Adipose tissue (tissue), 3 donors: ENCODE data around the gene SNX15. TPM values are rescaled to one million over a fixed set of nuclear protein-coding genes. Genes with fewer than 3 reads are reported as not detected.
"Not testable (repeated sequence)": the region's sequence is repeated elsewhere in the genome, so short reads cannot be mapped to it uniquely, and the experiment has no call there.

Experiments
- H3K27ac ChIP-seq: one replicate; pipeline ENCODE4 v1.5.1; 2013; ENCODE audit warnings: low read depth, low read length
- WGBS, 3 donors: extraction: QIAGEN DNeasy Blood & Tissue Kit; methylation state at CpG; one replicate each; pipeline ENCODE4 v1.1.7; 2013; 5-methylcytosine and 5-hydroxymethylcytosine counted together
- polyA plus RNA-seq, 3 donors: library from polyadenylated mRNA; stranded (reverse); fragments of 200-250 nt; gene quantifications; one replicate each; pipeline ENCODE4 v1.2.3, GENCODE V29; 2013
- donor health status: healthy with polysubstance abuse.
- donor health status: Bipolar disorder and iron deficiency.
- donor health status: healthy.

SNX15 gene
- polyA plus RNA-seq, 3 donors, result 14.3 to 27.7 (median 25.3) TPM

DNA sequence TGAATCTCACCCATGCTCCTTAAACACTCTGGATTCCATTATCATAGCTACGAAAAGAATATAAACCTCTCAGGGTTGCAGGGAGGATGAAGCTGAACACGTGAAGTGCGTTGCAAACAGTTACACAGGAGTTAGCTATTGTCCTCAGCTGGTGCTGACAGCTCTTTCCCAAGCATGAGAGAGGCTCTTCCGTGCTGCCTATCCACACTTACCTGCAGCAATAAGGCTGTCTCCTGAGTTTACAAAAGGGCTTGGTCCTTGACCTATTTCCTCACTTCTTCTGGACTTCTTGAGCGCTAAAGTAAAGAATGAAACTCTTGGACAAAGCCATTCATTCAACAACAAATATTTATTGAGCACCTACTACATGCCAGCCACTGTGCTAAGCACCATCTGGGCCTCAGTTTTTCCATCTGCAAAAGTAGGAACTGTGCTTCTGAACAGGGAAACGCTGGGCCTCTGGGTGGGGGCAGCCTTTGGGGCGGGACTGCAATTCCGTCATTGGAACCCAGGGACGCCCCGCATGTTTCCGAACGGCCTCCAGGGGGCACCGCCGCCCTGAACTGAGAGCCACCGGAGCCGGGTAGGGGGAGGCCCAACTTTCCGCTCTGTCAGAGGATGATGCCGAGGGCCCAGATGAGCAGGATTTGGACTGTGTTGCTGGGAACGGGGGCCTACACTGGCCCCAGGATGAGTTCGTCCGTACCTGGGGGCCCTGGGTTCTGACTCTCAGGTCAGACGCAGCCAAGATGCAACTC lies 13.9 kb upstream of the SNX15 start:
- peak overlapping the region; percentile 98 for H3K27ac ChIP-seq
- 7 to 16% (median 15%) methylated on average over 21 to 22 of the region's 22 CpGs for WGBS, 3 donors

DNA sequence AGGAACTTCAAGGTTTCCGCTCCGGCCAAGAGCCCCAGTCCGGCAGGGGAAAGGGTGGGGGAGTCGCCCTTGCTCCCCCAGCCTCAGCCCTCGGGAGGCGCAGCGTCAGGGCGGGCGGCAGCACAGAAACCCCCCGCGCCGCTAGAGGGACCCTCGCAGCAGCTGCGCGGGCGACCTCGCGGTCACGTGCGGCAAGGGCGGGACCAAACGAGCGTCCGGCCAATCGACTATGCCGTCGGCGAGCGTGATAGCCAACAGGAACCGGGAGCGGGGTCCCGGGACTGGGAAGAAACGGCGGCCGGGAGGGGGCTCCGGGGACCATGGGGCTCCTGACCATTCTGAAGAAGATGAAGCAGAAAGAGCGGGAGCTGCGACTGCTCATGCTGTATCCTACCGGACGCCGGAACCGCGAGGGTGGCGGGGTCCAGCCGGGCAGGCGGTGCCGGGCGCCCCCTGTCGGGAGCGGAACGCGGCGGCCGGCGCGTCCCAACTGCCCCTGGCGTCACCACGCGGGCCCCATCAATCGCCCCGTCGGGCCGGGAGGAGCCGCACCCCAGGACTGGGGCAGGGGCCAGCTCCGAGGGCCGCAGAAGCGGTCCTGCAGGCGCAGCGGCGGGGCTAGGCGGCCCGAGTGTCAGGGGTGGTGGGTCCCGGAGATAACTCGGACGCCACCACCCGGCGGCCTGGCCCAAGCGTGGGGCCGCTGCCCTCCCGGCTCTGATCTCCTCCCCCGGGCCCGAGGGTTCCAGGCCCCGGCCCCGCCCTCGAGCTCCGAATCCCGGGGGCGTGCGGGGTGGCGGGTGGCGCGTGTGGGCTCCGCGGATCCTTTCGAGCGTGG lies 13.1 kb upstream of the SNX15 start, which contains the start of gene ARL2:
ARL2 (plus strand) TSS at position 273 of the 838 bp plus-strand sequence; CDS start at position 321, 48 bp downstream.
- peak within 1 kb of the TSS; percentile 98 for H3K27ac ChIP-seq
- WGBS, 3 donors, result 0% methylated on average over 73 to 96 of the region's 96 CpGs

DNA sequence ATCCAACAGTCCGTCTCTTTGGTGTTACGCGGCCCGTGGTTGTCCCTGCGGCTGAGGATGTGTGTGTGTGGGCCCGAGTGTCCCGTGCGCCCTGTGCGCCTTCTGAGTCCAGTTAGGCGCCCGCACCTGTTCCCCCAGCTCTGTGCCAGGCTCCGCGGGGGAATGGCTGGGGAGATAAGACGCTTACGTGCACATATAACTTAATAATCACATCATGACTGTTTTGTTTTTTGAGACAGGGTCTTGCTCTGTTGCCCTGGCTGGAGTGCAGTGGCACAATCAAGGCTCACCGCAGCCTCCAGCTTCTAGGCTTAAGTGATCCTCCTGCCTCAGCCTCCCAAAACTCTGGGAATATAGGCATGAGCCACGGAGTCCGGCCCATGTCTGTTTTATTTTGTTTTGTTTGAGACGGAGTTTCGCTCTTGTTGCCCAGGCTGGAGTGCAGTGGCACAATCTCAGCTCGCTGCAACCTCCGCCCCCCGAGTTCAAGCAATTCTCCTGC lies 12.5 kb upstream of the SNX15 start:
- 30 to 32% (median 31%) methylated on average over 23 of the region's 23 CpGs for WGBS, 3 donors
- H3K27ac ChIP-seq, result peak overlapping the region; percentile 98

DNA sequence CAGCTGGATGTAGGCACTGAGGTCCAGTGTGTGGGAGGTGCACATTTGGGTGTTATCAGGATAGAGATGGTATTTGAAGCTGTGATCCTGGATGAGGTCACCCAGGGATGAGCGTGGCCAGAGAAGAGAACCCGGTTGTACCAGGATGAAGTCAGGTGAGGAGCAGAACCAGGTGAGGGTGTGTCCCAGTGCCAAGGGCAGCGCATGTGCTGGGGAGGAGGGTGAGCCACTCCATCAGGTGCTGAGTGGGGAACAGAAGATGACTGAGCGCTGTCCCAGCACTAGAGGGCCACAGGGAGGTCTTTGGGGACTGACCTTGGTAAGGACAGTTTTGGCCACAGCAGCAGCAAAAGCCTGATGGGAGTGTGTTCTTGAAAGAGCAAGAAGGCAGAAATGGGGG lies 10.5 kb upstream of the SNX15 start:
- WGBS, 3 donors, result 87 to 93% (median 87%) methylated on average over 4 of the region's 4 CpGs

DNA sequence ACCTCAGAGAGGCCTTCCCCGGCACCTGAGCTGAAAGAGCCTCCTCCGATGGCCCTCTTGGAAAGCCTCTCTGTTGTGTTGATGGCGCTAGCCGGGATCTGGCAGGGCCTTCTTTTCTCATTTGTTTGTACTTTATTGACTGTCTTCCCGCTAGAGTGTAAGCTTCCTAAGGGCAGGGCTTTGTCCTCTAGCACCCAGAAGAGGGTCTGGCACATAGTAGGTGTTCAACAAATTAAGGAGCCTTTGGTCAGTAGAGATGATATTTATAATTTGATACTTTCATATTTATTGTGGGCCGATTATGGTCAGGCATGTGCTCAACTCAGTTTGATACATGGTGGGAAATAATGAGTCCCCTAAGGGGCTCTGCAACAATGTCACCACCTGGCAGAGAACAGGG lies 9.3 kb upstream of the SNX15 start:
- H3K27ac ChIP-seq, result no peak overlapping the region
- WGBS, 3 donors, result 98% methylated on average over 6 of the region's 6 CpGs

More for the DNA sequence above, 10.5 kb upstream of the SNX15 start:
- no peak overlapping the region for H3K27ac ChIP-seq

DNA sequence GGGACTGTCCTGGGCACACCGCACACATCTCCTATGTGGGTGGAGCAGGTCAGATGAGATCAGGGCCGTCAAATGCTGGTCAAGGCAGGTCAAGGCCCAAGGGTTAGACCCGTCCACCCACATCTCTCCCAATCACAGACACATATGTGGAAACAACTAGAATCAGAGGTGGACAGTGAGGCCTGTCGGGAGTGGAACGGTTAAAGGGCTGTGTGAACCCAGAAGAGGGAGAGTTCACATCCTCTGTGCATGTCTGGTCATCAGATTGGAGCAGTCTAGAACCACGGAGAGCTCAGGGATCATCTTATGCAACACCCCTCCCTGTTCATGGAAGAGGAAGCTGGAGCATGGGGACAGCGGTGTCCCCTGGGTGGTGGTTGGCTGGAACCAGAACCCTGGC lies 7.4 kb upstream of the SNX15 start:
- WGBS, 3 donors, result 78 to 88% (median 80%) methylated on average over 7 of the region's 7 CpGs
- H3K27ac ChIP-seq, result no peak overlapping the region

DNA sequence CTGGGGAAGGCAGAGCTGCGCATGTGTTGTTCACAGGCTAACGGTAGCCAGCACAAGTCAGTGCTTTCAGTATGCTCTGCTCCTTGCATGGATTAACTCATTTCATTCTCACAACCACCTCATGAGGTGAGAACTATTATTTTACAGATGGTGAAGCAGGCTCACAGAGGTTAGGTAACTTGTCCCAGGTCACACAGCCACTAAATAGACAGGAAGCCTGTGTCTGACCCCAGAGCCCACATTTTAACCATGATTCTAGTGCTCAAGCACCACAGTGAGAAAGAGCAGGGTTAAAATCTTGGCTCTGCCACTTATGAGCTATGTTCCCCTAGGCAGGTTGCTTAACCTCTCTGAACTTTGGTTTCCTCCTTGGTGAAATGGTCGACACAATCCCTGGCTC lies 6.2 kb upstream of the SNX15 start:
- no peak overlapping the region for H3K27ac ChIP-seq
- 72 to 86% (median 72%) methylated on average over 3 of the region's 3 CpGs for WGBS, 3 donors

DNA sequence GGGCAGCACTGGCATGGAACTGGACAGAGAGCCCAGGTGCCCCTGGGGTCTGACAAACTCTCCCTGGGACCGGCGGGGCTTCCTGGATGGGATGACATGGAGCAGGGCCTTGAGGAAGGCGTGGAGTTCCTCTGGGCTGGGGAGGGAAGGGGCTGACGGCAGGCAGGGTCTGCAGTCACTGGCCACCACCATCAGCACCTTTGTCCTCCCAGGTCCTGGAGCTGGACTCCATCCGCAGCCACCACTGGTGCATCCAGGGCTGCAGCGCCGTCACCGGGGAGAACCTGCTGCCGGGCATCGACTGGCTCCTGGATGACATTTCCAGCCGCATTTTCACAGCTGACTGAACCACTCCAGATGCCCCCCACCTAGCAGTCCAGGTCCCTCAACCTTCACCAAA lies 5.7 kb upstream of the SNX15 start:
- H3K27ac ChIP-seq, result no peak overlapping the region
- 93 to 94% (median 93%) methylated on average over 11 of the region's 11 CpGs for WGBS, 3 donors

DNA sequence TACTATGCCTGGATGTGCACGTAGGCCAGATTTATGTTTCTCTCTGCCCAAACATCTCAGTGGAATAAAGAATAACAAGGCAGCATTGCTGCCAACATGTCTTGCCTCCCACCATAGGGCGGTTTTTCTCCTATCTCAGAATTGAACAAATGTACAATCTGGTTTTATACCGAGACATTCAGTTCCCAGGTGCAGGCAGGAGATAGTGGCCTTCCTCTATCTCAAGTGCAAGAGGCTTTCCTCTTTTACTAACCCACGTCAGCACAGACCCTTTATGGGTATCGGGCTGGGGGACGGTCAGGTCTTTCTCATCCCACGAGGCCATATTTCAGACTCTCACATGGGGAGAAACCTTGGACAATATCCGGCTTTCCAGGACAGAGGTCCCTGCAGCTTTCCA lies 3.7 kb upstream of the SNX15 start:
- WGBS, 3 donors, result 56 to 74% (median 67%) methylated on average over 8 of the region's 8 CpGs
- H3K27ac ChIP-seq, result not testable (repeated sequence)

DNA sequence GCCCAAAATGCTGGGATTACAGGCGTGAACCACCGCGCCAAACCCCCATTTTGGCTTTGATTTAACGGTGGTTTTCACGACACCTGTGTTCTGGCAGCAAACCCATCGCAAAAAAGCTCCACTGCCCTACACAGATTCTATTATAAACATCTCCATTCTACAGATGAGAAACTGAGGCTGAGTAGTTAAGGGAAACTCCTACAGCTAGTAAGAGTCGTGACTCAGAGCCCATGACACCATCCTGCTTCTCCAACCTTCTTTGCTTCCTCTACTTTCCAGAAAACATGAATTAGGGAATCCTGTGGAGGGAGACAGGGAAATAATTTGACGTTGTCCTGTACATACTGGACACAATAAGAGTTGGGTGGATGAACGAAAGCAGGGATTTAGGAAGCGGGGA lies 429 bp upstream of the SNX15 start:
- H3K27ac ChIP-seq, result no peak overlapping the region
- WGBS, 3 donors, result 57 to 64% (median 60%) methylated on average over 10 of the region's 10 CpGs

DNA sequence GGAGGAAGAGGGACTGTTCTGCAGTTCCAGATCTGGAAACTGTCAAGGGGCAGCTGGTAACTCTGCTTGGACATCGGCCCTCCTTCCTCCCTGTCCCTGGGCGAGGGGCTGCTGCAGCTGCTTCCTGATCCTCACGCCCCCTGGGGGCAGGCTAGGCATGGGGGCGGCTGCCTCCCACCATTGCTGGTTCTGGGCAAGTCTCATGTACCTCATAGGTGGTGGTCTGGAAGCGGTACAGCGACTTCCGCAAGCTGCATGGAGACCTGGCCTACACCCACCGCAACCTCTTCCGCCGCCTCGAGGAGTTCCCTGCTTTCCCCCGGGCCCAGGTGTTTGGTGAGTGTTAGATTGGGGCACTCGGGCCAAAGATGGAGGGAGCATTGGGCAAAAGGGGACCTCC lies 5.0 kb downstream of the SNX15 start:
- WGBS, 3 donors, result 82 to 86% (median 83%) methylated on average over 13 of the region's 13 CpGs
- no peak overlapping the region for H3K27ac ChIP-seq

DNA sequence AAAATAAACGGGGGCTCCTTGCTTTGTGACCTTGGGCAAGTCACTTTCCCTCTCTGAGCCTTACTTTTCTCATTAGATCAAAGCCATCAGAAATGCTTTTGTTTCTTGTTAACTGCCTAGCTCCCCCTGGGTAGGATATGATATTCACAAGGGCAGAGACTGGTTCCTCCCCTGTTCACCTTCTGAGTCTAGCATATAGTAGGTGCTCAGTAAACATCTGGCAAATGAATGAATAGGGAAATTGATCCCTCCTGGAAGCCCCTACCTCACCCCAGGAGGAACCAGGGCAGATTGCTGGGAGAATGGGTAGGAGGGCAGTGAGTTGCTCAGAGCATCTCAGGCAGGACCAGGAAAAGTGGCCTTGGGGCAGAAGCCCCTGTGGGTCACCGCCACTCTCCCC lies 7.2 kb downstream of the SNX15 start:
- 67 to 100% (median 96%) methylated on average over 2 of the region's 2 CpGs for WGBS, 3 donors
- H3K27ac ChIP-seq, result no peak overlapping the region

DNA sequence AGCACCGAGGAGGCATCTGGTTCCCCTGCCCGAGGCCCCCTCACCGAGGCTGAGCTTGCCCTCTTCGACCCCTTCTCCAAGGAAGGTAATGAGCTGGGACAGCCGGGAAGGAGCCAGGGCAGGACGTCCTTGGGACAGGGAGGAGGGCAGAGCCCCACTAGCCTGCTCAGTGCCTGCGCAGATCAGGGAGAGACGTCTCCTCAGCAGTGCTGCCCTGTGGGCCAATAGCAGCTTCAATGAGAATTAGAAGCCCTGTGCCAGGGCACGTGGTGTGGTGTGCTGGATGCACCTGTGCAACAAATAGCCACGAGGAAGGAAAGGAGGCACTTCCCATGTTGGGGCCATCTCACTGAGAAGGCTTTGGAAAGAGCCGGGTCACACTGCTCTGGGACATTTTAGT lies 8.3 kb downstream of the SNX15 start:
- WGBS, 3 donors, result 71 to 82% (median 73%) methylated on average over 11 of the region's 11 CpGs
- no peak overlapping the region for H3K27ac ChIP-seq

DNA sequence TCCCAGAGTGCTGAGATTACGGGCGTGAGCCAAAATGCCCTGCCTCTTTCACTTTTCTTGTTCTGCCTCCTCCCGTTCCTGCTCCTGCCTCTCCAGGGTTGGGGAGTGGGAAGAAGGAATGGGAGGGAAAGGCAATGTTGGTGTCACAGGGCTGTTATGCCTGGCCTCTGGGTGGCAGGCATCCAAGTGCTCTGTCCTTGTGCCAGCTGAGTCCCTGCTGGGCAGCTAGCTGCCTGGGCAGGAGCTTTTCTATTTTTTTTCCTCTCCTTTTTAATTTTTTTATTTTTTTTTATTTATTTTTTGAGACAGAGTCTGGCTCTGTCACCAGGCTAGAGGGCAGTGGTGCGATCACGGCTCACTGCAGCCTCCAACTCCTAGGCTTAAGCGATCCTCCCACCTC lies 9.7 kb downstream of the SNX15 start:
- WGBS, 3 donors, result 41 to 89% (median 77%) methylated on average over 6 of the region's 6 CpGs
- no peak overlapping the region for H3K27ac ChIP-seq

DNA sequence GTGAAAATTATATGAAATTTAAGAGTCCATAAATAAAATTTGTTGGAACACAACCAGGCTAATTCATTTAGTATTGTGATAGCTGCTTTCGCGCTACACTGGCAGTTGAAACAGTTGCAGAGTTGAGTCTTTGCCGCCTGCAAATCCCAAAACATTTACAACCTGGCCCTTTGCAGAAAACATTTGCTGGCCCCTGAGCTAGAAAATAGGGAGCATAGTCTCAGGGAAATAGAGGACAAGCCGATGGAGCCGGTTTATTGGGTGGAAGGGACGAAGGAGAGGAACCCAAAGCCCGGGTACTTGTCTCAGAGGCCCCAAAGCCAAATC lies 13.2 kb downstream of the SNX15 start:
- no peak overlapping the region for H3K27ac ChIP-seq
- 11 to 21% (median 19%) methylated on average over 7 of the region's 7 CpGs for WGBS, 3 donors

DNA sequence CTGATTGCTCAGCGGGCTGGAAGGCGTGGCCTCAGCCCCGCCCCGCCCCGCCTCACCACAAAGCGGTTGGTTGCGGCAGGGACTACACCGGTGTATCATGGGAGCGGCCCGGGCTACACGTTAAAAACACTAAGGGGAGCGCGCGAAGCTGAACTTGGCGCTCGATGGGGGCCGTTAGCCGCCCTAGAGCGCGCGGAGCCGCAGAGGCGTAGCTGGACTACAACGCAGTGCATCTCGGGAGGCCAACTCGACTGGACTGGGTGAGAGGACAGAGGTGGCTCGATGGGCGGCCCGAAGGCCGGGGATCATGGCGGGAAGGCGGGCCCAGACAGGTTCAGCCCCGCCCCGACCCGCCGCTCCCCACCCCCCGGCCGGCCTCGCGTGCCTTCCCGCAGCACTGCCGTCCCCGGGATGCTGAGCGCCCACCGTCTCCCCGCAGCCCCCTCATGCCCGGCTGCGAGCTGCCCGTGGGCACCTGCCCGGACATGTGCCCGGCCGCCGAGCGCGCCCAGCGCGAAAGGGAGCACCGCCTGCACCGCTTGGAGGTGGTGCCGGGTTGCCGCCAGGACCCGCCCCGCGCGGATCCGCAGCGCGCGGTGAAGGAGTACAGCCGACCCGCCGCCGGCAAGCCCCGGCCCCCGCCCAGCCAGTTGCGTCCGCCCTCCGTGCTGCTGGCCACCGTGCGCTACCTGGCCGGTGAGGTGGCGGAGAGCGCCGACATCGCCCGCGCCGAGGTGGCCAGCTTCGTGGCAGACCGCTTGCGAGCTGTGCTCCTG lies 13.8 kb downstream of the SNX15 start, which contains the start of gene SAC3D1:
SAC3D1 (plus strand) TSS at position 364 of the 776 bp plus-strand sequence; CDS start at position 447, 83 bp downstream.
- H3K27ac ChIP-seq, result no peak within 1 kb of the TSS
- WGBS, 3 donors, result 0% methylated on average over 65 to 91 of the region's 91 CpGs

DNA sequence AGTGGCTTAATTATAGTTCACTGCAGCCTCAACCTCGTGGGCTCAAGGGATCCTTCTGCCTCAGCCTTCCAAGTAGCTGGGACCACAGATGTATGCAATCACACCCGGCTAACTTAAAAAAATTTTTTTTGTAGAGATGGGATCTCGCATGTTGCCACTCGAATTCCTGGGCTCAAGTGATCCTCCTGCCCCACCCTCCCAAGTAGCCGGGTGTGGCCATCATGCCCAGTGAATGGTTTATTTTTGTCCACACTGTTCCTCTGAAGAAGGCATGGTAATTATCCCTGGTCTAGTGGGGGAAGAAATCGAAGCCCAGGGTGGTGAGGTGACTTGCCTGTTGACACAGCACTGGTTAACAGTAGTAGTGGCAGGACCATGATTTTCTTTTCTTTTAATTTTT lies 15.7 kb downstream of the SNX15 start:
- WGBS, 3 donors, result 91 to 94% (median 92%) methylated on average over 6 of the region's 6 CpGs
- H3K27ac ChIP-seq, result no peak overlapping the region

DNA sequence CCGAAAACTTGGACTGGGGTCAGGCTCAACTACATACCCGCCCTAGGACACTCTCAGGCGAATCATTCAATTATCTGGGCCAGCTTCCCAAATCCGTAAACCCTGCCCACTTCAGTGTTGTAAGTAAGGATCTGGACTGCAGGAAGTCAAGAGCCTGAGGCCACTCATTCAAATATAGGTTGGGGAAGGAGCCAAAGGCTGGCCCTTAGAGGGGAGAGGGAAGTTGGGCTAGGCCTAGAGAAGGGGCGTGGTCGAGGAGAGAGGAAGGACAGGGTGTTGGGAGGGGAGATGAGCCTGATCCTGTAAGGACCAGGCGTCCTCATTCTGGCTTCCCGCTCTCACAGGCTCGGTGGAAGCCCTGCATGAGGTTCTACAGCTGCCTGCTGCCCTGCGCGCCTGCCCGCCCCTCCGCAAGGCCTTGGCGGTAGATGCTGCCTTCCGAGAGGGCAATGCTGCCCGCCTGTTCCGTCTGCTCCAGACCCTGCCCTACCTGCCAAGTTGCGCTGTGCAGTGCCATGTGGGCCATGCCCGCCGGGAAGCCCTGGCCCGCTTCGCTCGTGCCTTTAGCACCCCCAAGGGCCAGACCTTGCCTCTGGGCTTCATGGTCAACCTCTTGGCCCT lies 16.8 kb downstream of the SNX15 start:
- WGBS, 3 donors, result 68 to 88% (median 72%) methylated on average over 19 to 23 of the region's 23 CpGs
- no peak overlapping the region for H3K27ac ChIP-seq
